ENCODE measurements around the gene SNTG2.
A peak's percentile ranks its signal among the peaks of the same experiment; 100 is the strongest.

Gene SNTG2

DNA sequence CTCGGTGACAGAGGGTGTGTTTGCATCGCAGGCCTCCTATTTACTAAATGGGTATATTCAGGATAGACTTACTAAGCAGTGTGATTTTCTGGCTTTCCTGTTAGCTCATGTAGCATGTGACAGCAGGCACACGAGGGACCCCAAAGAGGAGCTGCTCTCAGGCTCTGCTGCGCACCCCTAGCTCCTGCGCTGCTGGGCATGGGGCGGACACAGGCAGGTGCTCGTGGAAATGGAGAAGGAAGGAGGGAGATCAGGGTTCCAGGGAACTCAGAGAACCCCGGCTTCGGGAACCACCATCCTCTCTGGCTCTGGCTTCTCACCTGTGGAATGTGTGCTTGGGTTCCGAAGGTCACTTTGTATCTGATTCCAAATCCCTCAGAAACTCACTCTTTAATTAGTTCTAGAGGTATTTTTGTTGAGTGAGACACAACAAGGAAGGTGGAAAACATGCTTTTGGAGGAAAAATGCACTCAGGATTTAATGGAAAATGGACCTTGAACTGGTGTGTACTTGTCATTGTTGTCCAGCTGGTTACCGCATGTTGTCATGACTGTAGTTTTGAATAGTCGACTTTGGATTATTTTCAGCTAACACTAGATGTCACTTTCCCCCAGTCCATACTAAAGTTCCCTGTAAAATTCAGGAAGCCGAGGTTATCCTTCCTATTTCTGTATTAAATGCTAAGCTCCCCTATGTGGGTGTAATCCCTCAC is 3.5 kb downstream of the SNTG2 start:
- DNase-seq (ENCODE audit: low spot score) = peak; percentile 61

DNA sequence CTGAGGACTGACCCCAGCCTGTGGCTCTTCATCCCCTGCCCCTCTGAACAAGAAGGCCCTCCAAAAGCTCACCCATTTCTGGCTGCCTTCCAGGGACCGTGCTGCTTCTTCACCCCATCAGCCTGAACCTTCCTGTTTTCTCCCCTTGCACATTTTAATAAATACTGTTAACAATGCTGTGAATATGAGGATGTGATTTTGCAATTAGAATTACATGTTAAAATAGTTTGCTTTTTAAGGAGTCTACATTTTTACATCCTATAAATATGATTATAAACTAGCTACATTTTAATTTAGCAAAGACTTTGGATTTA is 4.0 kb downstream of the SNTG2 start:
- DNase-seq (ENCODE audit: low spot score) = no peak

DNA sequence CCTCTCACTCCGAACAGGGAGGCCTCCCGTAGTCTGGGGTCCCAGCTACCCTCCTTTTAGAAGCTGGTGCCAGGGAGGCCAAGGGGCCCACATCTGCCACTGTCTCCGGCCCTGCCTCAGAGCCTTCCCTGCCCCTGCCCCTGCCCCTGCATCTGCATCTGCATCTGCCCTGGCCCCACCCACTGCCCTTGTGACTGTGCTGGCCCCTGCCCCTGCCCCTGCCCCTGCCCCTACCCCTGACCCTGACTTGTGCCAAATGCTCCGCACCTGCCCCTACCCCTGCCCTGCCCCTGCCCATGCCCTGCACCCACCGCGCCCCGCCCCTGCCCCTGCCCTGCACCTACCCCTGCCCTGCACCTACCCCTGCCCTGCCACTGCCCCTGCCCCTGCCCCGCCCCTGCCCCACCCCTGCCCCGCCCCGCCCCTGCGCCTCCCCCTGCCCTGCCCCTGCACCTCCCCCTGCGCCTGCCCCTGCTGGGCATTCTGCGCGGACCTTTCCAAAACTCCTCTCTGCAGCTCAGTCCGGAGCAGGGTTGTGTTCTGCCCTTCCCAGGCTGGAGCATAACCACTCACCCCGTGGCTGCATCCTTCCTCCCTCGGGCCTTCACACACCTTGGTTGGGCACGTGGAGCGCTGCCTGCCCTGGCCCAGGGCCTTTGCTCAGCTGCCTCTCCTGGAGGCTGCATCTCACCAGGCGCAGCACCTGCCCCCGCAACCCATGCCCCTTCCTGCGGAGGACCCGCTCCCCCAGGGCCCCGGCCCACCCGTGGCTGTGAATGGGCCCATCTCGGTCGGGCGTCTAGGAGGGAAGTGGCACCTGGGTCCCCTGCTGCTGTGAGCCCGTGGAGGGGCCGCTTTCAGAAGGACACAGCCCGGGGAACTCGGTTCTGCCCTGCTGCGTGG is 5.4 kb downstream of the SNTG2 start:
- no peak for DNase-seq (ENCODE audit: low spot score)

DNA sequence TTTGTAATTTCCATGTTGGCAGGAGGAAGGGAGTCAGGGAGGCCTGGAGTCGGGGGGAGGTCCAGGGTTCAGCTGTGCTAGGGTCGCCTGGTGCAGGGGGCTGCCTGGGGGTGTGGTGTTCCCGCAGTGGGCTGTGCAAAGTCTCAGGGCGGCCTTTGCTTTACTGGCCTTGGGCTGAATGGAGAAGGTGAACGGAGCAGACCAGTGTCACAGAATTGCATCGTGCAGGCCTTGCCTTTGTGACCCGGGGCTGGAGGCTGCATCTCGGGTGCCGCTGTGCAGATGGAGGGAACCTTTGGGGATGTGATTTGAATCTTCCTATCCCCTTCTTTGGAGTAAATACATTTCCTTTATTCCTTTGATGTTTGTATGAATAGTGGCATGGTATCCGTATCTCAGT is 8.8 kb downstream of the SNTG2 start:
- no peak for DNase-seq (ENCODE audit: low spot score)

DNA sequence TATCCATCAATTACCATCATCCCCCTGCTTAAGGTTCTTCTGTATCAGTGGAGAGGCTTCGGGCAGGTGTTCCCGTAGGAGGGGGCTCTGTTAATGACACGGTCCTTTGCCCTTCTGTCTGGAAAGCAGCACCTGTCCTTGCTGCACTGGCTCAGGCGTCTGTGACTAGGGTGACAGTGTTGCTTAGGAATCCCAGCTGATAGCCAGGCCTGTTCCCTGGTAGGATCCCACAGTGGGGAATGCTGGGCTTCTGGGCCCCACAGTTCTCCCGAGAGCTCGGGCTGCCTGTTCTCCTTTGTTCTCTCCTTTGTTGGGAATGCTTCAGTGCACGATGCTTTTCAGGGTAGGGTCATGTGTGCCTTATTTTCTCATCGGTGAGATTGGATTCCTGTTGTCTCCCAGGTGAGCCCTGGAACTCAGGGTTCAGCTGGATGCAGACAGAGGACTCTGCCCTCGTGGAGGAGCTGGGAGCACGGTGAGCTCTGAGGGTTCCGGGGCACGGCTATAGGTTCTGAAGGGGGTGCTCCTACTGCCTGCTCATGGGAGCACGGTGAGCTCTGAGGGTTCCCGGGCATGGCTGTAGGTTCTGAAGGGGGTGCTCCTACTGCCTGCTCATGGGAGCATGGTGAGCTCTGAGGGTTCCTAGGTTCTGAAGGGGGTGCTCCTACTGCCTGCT is 9.6 kb downstream of the SNTG2 start:
- no peak for DNase-seq (ENCODE audit: low spot score)

DNA sequence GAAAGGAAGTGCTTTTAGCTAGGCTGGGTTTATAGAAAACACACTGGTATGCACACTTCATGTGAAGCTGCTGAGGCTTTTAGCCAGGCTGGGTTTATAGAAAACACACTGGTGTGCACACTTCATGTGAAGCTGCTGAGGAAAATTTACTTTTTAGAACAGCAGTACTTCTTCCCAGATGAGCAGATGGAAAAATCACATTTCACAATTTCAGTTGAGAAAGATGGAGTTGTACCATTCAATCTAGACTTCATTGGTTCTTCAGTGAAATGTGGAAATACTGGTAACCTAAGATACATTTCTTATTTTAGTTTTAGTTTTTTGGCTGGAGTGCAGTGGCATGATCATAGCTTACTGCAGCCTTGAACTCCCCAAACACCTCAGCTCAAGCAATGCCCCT is 11.1 kb downstream of the SNTG2 start:
- no peak for DNase-seq (ENCODE audit: low spot score)

DNA sequence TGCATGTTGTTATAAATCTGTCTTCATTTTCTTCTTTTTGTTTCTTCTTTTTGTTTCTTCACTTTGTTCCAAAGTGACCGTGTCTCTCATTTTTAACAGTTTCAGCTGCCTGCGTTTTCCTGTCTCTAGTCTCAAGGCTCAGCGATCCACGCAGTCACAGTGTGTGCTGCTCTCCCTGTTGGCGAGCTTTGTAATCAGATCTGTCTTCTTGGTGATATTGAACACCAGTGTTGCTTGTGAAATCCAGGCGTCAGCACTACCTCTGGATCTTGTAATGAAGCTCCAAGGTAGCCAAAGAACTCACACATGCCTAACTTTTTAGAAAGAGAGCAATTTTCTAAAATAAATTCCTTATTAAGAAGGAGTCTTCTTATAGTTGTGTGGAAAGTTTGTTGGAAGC is 13.2 kb downstream of the SNTG2 start:
- no peak for DNase-seq (ENCODE audit: low spot score)

DNA sequence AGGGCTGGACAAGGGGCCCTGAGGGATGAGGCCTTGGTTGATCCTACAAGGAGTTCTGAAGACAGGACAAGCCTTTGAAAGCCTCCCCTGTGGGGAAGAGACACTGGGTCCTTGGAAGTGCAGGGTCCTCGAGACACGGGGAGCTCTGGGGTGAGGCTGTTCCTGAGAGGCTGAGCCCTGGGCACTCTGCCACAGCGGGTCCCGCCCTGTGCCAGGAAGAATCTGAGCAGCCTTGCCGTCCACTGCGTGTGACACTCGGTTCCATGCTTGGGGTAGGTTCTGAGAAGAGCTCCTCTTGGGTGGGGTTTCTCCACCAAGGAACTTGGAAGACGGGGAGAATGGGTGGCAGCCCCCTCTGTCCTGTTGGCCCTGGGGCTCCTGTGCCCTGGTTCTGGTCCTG is 13.9 kb downstream of the SNTG2 start:
- DNase-seq (ENCODE audit: low spot score) = no peak

DNA sequence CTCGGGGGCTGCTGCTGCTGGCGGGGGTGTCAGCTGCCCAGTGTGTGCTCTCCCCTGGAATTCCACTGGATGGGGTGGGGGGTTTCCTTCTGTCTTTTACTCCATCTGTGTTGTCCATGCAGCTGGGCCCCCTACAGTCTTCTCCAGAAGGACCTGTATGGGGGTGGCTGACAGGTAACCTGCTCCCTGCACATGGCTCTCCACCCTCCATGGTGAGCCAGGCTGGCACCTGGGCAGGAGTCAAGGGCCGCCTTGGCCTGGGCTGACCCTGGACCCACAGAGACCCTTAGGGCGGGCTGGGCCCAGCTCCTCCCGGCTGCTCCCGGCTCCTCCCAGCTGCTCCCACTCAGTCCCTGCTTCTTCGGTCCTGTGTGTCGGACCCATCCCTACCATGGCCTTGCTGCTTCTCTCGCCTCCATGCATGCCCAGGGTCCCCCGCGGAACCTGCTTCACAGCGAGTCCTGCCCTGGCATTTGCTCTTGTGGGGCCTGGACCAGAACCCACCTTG is 15.0 kb downstream of the SNTG2 start:
- DNase-seq (ENCODE audit: low spot score) = no peak

DNA sequence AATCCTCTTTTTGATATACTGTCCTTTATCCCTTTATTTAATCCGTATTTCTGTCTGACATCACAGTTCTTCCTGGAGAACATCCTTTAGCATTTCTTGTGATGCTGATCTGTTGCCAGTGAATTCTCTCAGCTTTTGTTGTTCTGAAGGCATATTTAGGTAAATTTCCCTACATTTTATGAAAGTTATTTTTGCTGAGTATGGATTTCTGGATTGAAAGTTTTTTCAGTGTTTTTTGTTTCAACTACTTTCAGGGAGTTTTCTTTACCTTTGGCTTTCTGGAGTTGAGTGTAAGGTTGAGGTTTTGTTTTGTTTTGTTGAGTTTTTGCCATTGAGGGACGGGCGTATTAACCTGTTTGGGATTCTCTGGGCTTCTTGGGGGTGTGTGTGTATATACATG is 22.5 kb downstream of the SNTG2 start:
- DNase-seq (ENCODE audit: low spot score) = no peak

DNA sequence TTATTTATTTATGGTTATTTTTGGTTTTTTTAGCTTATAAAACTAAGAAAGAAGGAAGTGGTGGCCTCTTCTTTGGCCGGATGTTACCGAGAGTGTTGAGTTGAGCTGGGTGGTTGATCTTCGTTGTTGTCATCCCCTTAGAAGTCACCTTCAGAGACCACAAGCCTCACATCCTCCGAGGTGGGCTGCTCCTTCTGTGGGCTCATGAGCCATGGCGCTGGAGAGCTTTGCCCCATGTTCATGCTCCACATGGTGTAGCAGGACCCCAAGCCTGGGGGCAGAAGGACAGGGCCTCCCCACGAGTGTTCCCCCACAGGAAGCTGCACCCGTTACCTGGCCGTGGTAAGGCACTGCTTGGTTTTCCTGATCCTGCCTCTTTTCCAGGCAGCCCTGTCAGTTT is 23.4 kb downstream of the SNTG2 start:
- DNase-seq (ENCODE audit: low spot score) = no peak

DNA sequence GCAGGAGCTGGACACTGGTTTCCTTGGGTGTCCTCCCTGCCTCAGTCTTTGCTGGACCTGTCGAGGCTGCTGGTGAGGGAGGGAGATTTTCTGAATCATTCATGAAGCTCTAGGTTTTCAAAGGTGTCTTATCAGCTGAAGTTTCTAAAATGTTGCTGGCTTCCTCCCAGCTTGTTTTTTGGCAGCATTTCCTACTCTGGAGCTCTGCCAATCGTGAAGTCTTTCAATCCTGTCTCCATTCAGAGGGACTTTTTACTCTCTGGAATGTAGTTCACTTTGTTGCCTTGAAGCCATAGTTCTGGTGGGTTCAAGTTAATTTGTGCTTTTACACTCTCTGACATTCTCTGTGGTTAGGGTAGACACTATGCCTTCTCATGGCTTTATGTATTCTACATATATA is 23.9 kb downstream of the SNTG2 start:
- no peak for DNase-seq (ENCODE audit: low spot score)

DNA sequence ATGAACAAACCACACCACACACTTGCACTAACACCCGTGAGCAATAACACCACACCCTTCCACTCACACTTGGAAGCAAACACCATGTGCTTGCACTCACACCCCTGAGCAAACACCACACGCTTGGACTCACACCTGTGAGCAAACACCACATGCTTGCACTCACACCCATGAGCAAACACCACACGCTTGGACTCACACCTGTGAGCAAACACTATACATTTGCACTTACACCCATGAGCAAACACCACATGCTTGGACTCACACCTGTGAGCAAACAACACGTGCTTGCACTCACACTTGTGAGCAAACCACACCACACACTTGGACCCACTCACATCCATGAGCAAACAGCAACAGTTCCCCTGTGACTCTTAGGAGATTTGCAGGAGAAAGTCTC is 24.4 kb downstream of the SNTG2 start:
- no peak for DNase-seq (ENCODE audit: low spot score)

DNA sequence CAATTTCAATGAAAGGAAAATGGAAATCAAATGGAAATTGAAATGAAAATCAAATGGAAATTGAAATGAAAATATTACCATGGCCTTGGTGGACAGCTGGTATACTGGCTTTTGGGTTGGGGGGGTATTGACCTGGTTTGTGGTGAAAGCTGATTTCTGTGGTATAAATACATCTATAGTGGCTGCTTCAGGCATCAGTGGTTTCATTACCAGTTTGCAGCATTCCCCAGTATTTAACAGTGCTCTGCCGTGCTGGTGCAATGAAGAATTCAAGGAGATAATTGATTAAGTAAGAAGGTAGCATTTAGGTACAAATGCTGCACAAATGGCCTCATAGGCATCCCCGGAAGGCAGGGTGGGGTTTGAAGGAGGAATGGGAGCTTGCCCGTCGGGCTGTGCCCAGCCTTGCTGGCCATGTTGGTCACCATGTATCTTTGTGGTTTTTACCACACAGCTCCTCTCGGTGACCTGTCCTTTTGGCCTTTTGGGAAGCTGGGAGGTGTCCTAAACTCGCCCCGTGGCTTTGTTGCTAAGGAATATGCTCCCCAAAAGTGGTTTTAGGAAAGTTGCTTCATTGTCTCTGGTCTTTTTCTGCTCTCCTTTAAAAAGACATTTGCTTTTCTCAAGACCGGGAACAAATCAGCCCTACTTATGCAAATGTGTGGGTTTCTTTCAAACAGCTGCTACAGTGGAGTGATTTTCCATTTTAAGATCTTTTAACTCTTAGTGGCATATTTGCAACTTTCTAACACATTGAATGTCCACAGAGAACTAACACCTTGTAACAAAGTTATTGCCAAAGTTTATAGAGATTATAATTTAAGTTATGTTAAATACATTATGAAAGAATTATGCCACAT is 28.6 kb downstream of the SNTG2 start:
- no peak for DNase-seq (ENCODE audit: low spot score)

DNA sequence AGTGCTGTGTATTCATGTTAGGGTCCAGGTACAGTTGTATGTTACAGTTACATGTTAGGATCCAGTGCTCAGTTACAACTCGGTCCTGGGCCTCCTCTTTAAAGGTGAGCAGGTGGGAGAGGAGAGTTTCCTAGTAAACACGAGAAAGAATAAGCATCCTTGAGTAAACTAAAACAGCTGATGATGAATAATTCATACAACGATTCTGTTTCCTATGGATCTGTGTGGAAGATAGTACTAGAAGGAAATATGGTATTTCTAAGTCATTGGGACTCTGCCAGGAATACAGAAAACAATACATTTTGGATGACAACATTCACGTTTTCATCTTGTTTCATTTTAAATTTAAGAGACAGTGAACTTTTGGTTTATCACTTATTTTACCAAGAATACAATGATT is 29.5 kb downstream of the SNTG2 start:
- no peak for DNase-seq (ENCODE audit: low spot score)

DNA sequence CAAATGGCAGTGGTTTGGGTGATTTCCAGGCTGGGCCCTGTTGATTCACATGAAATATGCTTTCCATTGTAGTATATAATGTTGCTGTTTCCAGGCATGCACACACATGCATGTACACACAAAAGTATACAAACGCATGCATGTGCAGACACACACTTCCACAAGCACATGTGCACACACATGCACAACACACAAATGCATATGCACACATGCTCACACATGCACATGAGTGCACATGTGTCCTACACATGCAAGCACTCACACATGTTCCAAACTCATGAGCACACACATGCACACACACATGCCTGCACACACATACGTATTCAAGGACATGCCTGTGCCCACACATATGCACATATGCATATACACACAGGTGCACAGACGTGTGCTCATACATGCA is 30.6 kb downstream of the SNTG2 start:
- DNase-seq (ENCODE audit: low spot score) = no peak

DNA sequence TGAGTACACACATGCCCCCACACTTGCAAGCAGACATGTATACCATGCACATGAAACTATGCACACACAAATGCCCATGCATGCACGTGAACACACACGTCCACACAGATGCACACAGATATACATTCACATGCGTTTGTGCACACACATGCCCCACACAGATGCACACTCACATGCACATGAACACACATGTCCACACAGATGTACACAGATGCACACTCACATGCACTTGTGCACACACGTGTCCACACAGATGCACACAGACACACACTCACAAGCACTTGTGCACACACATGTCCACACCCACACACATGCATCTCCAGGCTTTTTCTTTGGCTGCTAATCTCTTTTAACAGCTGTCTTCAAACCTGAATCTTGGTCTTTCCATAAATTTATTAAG is 31.1 kb downstream of the SNTG2 start:
- no peak for DNase-seq (ENCODE audit: low spot score)

DNA sequence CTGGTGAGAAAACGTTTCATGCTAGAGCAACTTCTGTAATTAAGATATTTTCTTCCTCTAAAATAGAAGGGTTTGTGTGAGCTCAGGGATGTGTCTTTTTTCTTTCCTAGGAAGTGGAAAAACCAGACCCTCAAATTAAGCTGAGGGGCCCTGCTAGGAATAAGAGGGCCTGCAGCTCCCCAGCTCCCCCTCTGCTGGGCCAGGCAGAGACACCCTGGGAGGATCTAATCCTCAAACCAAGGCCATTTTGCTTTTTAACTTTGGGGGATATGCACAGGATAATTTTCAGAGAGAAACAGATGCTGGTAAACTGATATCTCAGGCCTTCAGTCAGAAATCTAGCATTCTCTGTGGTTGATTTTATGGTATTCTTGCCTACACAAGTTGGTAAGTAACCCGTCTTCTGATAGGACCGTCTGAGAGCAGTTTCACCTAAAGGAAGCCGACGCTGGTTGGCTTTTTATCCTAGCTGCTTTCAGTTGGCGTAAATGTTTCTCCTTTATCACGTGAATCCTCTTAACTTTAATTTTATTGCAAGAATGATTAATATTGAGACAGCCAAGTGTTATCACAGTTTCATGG is 34.8 kb downstream of the SNTG2 start:
- no peak for DNase-seq (ENCODE audit: low spot score)

DNA sequence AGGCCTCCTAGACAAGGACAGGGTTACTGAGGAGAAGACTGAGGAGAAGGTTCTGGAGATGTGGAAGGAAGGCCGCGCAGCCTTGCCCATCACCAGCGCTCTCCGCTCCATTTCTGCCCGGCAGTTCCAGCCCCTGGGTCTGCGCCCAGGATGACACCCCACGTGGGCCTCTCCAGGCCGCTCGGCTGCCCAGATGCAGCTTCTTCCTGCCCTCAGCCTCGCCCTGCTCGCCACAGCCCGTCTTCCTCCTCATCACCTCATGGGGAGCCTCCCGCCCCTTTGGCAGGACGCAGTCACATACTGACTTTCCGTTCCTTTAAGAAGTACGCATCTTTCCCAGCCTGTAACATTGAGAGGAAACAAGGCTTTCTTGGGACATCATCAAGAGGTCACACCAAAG is 37.1 kb downstream of the SNTG2 start:
- no peak for DNase-seq (ENCODE audit: low spot score)

DNA sequence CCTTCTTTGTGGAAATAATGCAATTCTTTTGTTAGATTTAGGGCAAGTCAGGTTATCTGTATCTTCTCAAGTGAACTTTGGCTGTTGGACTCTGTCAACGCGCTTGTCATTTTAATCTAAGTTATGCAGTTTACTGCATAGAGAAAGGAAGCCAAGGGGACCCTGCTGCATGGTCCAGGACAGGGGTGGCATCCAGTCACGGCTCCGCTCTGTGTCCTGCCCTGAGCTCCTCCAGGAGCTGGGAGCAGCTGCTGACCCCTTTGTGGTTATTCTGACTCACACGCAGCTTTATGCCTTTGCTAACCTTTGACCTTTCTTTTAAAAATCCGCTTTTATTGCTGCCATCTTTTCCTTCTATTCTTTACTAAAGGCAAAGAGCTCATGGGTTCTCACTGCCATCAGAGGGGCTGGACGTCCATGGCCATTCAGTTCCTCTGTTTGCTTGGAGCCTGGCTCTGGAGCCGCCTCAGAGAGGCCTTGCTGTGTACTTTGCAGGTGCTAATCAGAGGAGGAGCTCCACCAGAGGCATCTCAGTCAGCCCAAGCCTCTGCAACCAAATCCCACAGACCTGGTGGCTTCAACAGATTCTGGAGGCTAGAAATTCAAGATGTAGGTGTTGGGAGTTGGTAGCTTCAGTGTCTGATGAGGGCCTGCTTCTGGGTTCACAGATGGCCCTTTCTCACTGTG is 39.3 kb downstream of the SNTG2 start:
- no peak for DNase-seq (ENCODE audit: low spot score)

DNA sequence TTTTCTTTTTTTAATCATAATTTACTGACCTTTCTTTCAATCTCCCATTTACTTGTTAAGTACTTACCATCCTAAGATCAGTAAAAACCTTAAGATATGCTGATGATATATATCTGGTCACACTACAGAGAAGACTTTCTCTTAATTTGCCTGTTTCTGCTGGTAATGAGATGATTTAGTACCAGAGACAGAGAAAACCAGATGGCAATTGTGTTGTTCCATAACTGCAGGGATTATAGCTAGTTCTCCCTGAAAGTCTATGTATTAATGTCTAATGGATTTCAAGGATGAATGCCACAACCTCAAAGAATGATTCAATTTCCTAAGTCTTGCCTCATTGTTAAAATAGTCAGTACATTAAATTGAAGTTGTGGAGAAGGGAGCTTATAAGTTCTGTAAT is 40.3 kb downstream of the SNTG2 start:
- DNase-seq (ENCODE audit: low spot score) = no peak
